ENCODE results near the gene LMO4. TPM values are rescaled to one million over a fixed set of nuclear protein-coding genes. Genes with fewer than 3 reads are reported as not detected.

Gene LMO4, protein sequence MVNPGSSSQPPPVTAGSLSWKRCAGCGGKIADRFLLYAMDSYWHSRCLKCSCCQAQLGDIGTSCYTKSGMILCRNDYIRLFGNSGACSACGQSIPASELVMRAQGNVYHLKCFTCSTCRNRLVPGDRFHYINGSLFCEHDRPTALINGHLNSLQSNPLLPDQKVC
- total RNA-seq = 22.6 TPM
- long read RNA-seq, full-length matches to known transcripts = 2 of 10 reads
- long read RNA-seq, partial matches to known transcripts = 1 of 10 reads
- long read RNA-seq, other reads (novel, unspliced or antisense) = 7 of 10 reads

DNA sequence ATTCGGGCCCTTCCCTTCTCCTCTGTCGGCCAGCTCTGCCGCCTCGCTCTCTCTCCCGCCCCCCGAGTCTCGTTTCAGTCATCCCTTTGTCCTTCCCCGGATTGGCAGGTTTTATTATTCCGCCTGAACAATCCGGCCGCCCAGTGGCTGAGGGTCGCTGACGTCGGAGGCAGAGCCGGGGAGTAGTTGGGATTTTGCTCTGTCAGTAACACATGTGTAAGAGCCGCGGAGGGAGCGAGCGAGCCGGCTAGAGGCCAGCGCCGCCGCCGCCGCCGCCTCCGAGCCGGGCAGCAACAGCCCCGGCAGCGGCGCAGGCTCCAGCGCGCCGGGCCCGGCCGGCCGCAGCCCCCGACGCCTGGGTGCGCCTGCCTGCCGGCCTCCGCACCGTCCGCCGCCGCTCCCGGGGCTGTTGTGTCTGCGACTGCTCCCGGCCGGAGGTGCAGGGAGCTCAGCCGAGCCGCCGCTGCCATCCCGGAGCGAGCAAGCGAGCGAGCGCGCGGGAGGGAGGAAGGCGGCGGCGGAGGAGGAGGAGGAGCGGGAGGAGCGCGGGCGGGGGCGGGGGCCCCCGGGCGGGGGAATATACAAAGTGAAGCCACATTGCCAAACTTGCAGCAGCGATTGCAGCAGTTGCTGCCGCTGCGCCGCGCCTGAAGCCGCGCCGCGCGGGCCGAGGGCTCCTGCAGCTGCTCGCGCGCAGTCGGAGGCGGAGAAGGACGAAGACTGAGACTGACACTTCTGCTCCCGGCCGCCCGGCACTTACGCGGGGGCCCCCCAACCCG lies at the start of gene LMO4:
Gene LMO4 (plus strand): TSS at position 609 of the 779 bp plus-strand sequence. CDS start 3,136 bp downstream, outside the sequence.
- DNase-seq (ENCODE audit: low spot score) = peak; percentile 97
- intact Hi-C loops (cut with DNase I) = loop anchor here (5.0 to 10.0 kb wide), 3 partner anchors 176 to 736 kb away; no protein-coding TSS in a partner anchor

DNA sequence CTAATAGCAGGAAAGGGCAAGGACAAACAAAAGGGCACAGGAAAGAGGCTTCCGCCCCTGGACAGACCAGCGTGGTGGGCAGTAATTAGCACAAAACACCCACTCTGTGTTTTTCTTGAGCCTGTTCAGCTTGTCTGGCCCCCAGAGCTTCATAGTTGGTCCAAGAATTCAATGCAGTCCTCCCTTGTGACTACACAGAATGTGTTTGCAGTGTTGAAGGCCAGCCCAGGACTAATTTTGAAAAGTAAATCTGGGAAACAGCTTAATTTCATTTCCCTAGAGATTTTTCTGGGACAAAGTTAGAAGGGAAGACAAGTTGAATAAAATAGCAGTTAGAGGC lies 49.2 kb upstream of the LMO4 start:
- intact Hi-C loops (cut with DNase I) = loop anchor here (1.0 to 2.0 kb wide), 2 partner anchors 53 to 149 kb away; no protein-coding TSS in a partner anchor
- no peak for DNase-seq (ENCODE audit: low spot score)

DNA sequence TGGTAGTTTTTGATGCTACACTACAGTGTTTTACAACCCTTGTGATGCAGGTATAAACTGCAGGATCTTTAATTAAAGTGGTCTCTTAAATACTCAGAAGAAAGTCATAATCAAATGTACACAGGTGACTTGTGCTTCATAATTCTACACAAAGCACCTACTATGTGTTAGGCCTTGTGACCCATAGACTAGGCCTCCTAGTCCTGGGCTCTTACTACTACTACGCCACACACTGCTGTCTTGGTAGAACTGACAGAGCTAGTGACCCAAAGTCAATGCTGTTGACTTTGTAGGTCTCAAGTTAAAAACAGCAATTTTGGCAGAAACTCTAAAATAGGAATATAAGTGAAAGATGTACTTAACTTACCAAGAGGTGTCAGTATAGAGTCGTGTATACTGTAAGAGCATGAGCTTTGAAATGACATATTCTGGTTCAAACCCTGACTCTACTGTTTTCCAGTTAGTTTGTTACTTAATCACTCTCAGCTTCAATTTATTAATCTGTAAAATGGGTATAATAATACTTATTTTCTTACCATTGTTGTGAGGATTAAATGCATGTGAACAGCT lies 48.6 kb upstream of the LMO4 start:
- no peak for DNase-seq (ENCODE audit: low spot score)
- intact Hi-C loops (cut with DNase I) = loop anchor here (1.0 to 2.0 kb wide), 2 partner anchors 54 to 149 kb away; no protein-coding TSS in a partner anchor

DNA sequence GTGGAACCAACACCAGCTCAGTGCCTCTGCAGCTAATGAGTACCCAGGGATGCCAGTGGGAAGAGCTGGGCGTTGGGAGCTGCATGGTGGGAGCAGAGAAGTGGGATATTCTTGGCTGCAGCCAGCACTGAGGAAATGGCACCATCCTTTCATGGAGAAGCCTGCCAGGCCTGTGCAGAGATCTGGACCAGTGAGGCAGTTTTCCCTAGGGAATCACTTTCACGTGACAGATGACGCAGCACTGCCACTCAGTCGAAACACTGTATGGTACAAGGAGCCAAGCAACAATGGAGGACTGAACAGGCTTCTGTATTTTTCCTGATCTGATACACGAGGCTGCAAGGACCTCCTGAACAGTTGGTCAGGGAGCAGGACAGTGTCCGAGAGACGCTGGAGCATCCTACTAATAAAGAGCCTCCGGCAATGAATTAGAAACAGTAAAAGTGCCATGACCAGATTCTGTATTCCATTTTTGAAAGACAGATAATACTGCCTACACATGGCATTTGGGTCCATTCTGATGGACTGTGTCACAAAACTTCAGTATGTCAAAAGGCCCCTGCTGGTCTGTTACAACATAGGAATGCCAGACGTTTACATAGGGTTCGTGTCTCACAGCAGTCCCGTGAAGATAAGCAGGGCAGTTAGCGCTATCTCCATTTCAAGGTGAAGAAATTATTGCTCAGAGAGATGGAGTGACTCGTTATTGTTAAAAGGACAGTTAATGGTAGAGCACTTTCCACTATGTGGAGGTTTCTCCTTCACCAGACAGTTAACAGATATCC lies 44.0 kb upstream of the LMO4 start:
- DNase-seq (ENCODE audit: low spot score) = no peak
- intact Hi-C loops (cut with DNase I) = loop anchor here (5.0 kb wide), 1 partner anchor 132 kb away; no protein-coding TSS in a partner anchor

DNA sequence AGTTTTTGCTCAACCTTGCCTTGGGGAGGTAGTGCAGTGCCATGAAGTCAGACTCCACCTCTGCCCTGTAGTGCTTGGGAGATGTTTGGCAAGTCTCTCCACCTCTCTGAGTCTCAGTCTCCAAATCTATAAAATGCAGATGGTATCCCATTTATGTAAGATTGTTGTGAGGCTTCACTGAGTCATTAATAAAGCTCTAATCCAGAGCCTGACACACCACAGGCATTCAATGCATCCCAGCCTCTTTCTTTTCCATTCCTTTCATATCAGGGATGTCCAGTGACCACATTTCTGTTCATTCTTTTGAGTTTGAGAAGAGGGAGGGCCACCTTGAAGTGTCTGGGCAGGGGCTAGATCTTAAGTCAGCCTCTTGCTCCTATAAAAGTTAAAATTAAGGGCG lies 37.6 kb upstream of the LMO4 start:
- intact Hi-C loops (cut with DNase I) = loop anchor here (5.0 kb wide), 1 partner anchor 771 kb away; no protein-coding TSS in a partner anchor

DNA sequence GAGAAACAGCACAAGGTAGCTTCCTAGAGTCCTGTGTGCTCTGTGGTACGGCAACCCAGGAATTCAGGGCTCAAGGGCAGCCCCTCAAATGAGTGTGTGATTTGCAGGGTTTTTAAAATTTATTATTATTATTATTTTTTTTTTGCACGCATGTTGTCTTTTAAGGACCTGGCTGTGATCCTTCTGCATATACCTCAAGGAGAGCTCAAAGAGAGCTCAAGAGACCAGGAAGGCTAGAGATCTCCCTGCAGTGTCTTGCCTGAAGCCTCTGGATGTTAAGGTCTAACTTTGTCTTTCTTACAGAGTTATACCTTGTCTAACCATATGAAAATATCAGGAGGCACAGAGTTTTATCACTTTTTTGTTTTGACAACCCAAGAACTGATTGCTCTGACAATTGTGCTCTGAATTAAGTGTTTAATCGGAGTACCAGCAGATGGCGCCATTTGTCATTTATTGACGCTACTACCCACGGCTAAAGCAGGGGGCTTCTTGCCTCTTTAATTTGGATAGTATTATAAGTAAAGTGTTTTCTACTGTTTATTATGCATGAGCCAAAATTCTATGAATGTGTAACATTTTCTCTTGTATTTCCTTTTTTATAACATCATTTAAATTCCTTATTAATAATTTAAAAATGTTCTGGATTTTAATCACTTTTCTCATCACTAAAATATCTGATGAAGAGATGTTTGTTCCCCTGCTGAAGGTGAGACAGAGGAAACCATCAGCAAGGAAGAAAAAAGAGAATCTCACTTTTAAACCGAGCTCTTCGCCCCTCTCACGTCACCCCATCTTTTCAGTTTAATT lies 35.8 kb upstream of the LMO4 start:
- intact Hi-C loops (cut with DNase I) = loop anchor here (5.0 kb wide), 1 partner anchor 769 kb away; no protein-coding TSS in a partner anchor
- DNase-seq (ENCODE audit: low spot score) = no peak

More for the DNA sequence above, 37.6 kb upstream of the LMO4 start:
- DNase-seq (ENCODE audit: low spot score) = no peak

DNA sequence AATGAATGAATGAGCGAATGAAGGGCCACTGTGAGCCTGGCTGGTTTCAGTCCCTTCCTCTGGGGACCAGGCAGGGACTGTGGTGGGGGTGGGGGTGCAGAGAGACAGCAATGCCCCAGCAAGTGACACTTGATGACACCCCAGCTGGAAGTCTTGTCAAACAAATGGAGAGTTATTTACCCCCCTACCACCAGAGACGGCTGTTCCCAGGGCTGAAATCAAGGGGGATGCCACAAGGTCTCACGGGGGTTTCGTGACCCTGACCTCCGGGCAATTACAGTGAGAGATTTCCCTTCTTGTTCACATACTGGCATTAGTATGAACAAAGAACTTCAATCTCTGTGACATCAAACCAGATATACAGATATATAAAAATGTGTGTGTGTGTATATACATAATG lies 34.0 kb upstream of the LMO4 start:
- DNase-seq (ENCODE audit: low spot score) = no peak
- intact Hi-C loops (cut with DNase I) = loop anchor here (5.0 kb wide), 1 partner anchor 768 kb away; no protein-coding TSS in a partner anchor

DNA sequence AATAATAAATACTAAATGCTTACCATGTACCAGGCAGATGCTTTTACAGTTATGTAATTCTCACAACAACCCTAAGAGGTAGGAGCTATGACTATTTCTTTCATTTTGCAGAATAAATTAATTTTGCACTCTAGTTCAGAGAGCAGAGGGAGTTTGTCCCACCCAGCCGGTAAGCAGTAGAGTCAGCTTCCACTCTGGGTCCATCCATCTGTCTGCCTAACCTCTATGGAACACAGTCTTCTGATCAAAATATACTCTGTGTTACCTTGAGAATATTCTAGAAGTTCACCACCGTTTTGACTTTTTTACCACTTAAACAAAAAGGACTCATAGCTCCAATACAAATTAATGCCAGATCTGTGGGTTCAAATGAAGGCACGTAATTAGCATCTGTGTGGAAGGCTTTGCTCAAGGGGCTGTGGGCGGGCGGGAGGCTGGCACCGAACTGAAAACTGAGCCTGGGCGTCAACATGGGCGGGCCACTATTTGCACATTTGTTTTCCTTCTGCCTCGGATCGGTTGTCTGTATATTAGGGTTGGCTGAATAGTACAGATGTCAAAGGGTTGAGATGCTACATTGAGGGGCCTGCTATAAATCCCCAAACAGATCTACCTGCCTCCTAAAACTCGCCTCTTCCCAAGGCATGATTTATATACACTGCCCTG lies 33.1 kb upstream of the LMO4 start:
- no peak for DNase-seq (ENCODE audit: low spot score)
- intact Hi-C loops (cut with DNase I) = no loop called here

DNA sequence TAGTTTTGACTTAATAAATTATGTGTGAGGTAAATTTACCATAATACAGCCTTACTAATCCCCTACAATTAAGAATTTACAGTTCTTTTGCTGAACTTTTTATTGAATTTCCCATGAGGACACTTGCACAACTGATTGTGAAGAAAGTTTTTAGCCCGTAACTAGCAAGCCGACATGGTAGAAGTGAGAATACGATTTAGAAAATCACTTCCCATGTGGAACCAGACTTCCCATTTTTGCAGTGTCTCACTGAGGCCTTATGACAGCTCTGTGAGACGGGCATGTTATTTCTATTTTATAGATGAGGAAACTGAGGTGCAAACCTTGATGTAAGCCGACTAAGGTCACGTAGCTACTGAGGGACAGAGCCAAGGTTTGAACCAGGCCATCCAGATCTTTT lies 32.5 kb upstream of the LMO4 start:
- no peak for DNase-seq (ENCODE audit: low spot score)
- intact Hi-C loops (cut with DNase I) = no loop called here

DNA sequence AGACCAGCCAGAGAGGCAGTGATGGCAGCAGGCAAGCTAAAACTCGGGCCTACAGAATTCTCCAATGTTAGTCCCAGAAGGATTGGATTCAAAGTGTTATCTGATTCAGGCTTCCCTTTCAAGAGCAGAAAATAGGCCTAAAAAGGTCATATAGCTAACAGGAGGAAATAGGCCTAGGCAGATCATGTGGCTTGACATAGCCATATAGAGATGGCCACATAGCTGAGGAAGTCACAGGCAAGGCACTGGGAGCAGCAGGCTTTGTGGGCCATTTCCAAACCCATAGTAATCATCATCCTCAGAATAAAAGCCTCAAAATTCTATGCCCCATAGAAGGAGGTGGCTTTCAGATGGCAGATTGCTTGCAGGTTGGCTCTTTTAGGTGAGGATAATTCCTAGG lies 29.0 kb upstream of the LMO4 start:
- DNase-seq (ENCODE audit: low spot score) = no peak
- intact Hi-C loops (cut with DNase I) = no loop called here

DNA sequence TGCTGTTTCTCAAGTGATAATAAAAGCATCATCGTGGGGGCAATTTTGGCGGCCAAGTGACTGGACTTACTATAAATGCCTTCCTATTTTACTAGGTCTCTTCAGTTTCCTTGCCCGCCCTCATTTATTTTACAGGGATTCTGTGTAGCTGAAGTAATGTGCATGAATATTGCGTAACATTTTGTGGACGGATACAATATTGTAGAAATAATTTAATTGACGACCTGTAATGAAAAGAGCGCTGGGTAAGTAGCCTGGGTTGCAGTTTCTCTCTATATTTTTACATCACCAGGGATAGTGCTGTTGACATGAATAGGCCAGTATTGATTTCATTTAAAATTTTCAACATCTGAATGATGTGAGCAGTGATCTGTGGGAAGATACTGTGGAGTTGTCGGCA lies 28.1 kb upstream of the LMO4 start:
- intact Hi-C loops (cut with DNase I) = no loop called here
- DNase-seq (ENCODE audit: low spot score) = no peak

DNA sequence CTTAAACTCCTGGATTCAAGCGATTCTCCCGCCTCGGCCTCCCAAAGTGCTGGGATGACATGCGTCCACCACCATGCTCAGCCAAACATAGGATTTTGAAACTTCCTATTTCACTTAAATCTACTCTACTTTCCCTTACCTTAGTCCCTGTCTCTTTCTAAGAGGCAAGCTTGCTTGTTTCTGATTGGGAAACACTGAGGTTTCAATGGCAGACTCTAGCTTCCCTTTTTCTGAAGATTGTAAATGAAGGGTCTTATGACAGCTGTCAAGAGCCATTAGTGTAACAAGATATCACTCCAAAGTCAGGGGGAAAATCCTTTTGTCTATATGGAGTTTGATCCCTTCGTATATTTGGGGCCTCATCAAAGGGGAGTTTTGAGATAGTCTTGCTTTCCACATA lies 23.5 kb upstream of the LMO4 start:
- intact Hi-C loops (cut with DNase I) = no loop called here
- DNase-seq (ENCODE audit: low spot score) = no peak

DNA sequence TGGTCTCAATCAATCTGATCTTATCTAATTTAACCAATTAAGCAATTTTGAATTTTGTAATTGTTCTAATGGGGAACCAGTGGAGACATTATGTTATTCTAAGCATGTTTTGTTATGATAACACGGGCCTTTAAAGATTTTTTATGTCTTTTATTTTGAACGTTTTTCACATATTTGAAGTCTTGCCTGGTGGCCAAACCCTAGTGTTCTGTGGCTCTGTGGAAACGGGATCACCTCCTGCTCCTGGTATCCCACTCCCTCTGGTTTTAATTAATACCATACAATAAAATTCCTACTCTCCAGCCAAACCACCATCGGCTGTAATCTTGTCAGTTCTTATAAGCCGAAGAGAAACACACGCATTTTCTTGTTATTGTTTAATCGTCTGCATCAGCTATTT lies 22.9 kb upstream of the LMO4 start:
- intact Hi-C loops (cut with DNase I) = no loop called here
- no peak for DNase-seq (ENCODE audit: low spot score)

DNA sequence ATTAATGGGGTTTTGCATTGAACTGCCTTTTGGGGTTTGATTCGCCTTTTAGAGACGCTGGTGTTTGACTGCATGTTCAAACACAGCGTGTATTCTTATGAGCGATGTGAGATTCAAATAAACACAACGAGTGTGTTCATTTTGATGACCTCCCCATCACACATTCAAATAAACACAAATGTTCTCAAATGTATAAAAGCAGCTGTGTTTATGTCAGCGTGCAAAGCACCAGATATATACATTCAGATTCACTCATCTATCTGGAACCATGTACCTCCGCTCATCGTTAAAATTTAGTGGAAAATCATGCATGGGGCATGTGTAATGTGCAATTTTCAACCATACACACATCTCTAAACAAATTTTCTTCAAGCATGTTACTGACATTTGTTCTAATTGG lies 21.4 kb upstream of the LMO4 start:
- no peak for DNase-seq (ENCODE audit: low spot score)
- intact Hi-C loops (cut with DNase I) = no loop called here

DNA sequence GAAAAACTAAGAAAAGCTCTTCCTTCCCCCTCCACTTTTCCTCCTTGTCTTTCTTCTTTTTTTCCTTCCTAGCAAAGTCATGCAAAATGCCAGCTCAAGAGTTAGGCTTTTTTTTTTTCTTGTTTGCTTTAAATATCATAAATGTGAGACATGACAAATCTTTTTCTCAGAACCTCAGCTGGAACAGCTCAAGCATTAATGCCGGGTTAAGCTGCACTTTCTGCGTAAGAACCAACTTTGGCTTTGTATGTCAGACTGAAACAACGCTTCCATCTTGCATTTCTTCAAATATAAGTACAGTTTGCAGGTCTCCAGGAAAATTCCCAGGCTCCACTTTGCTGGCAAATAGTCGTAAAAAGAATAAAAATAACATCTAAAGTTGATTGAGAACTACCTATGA lies 20.7 kb upstream of the LMO4 start:
- no peak for DNase-seq (ENCODE audit: low spot score)
- intact Hi-C loops (cut with DNase I) = no loop called here

DNA sequence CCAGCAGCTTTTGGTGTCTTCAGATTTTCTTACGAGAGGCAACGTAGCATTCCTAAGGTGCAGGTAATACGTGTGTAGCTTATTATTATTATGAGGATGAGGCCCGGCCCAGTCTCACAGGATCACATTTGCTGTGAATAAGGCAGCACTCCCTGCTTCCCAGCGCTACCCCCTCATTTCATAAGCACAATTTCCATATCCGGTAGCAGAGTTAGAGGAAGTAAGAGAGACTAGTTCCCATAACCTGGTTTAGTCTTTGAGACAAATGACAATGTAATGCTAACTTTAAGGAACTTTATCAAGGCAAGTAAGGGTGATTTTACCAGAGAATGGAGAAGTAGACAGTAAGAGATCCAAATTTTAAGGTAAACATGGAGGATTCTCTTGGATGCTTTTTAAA lies 14.6 kb upstream of the LMO4 start:
- no peak for DNase-seq (ENCODE audit: low spot score)
- intact Hi-C loops (cut with DNase I) = no loop called here

DNA sequence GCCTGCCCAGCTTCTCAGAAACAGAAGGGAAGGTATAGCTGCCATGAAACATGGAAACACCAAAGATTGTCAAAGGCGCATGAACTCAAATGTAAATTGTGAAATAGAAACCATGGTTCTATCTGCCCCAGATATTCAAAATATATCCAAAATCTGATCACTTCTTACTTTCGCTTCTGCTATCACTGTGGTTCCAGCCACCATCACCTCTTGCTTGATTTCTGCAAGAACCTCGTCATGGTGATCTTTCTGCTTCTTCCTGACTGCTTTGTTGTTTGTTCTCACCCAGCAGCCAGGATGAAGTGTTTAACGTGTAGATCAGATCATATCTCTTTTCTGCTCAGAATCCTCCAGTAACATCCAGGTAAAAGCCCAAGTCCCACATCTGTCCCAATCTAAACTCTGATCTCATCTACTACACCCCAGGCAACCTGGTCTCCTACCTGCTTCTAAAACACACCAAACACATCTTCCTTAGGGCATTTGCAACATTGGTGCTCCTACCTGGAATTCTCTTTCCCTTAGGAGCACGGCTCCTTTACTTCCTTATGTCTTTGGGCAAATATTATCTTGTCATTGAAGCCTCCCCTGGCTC lies 10.5 kb upstream of the LMO4 start:
- no peak for DNase-seq (ENCODE audit: low spot score)
- intact Hi-C loops (cut with DNase I) = no loop called here

DNA sequence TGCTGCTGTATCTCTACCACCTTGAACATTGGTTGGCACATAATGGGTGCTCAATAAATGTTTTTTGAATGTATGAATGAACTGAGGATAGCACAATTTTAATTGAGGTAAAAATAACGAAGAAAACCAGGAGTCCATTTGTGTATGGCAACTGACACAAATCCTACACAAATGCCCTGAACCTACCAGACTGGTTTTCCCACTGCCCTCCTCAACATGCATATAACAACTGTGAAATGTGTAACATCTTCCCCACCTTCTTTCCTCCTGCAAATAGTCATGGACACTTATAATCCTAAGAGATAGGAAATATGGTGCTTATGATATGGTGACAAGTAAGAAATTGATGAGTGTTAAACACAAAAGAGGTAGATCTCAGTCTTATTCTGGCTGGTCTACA lies 9.9 kb upstream of the LMO4 start:
- DNase-seq (ENCODE audit: low spot score) = no peak
- intact Hi-C loops (cut with DNase I) = no loop called here

Measured in cardiac septum (tissue), 1 donor.